Measurements from ENCODE around the gene NGFR.
"Not testable (repeated sequence)": the region's sequence is repeated elsewhere in the genome, so short reads cannot be mapped to it uniquely, and the experiment has no call there.

Gene NGFR

GRCh38 chr17:49496867-49497147, 1.7 kb downstream of the NGFR start:
- no peak for DNase-seq

GRCh38 chr17:49497148-49498028, 2.3 kb downstream of the NGFR start:
- DNase-seq = peak; percentile 74

GRCh38 chr17:49498029-49498615, 3.0 kb downstream of the NGFR start:
- DNase-seq = no peak

- DNase-seq = no peak
These were observed 6.4 kb downstream of the NGFR start for GRCh38 chr17:49501496-49501895.

- no peak for DNase-seq
These were observed 7.2 kb downstream of the NGFR start for GRCh38 chr17:49502254-49502653.

- not testable (repeated sequence) for DNase-seq
These were observed 7.6 kb downstream of the NGFR start for GRCh38 chr17:49502680-49503079.

GRCh38 chr17:49504369-49504768, 9.3 kb downstream of the NGFR start:
- no peak for DNase-seq

- DNase-seq = peak; percentile 30
These were observed 10.8 kb downstream of the NGFR start for GRCh38 chr17:49505854-49506253.

GRCh38 chr17:49506282-49506681, 11.2 kb downstream of the NGFR start:
- DNase-seq = peak; percentile 19

GRCh38 chr17:49508061-49508865, 13.2 kb downstream of the NGFR start:
- peak; percentile 68 for DNase-seq

- DNase-seq = no peak
These were observed 13.9 kb downstream of the NGFR start for GRCh38 chr17:49508866-49509587.

GRCh38 chr17:49509588-49509917, 14.5 kb downstream of the NGFR start:
- DNase-seq = no peak

- no peak for DNase-seq
These were observed 15.1 kb downstream of the NGFR start for GRCh38 chr17:49510059-49510719.

GRCh38 chr17:49510720-49511110, 15.6 kb downstream of the NGFR start:
- no peak for DNase-seq

- DNase-seq = no peak
These were observed 16.7 kb downstream of the NGFR start for GRCh38 chr17:49511810-49512209.

GRCh38 chr17:49512296-49513043, 17.4 kb downstream of the NGFR start:
- no peak for DNase-seq

- DNase-seq = no peak
These were observed 17.9 kb downstream of the NGFR start for GRCh38 chr17:49513044-49513395.

GRCh38 chr17:49513641-49514040, 18.5 kb downstream of the NGFR start:
- DNase-seq = peak; percentile 53

- DNase-seq = peak; percentile 84
These were observed 19.1 kb downstream of the NGFR start for GRCh38 chr17:49514071-49514721.

- peak; percentile 92 for DNase-seq
These were observed 20.2 kb downstream of the NGFR start for GRCh38 chr17:49515196-49515770.

- no peak for DNase-seq
These were observed 21.1 kb downstream of the NGFR start for GRCh38 chr17:49516180-49516579.

All from left hindlimb (tissue), 1 donor.